H1 (cell line): ENCODE measurements around the gene FAM120B. TPM values are rescaled to one million over a fixed set of nuclear protein-coding genes. Genes with fewer than 3 reads are reported as not detected.

Experiments
- CEBPB ChIP-seq: IDR thresholded peaks from 2 replicates; pipeline ENCODE4 v1.6.1; 2012; ENCODE audit warnings: low read depth, low read length
- POU5F1 ChIP-seq: IDR thresholded peaks from 2 replicates; pipeline ENCODE4 v1.6.1; 2011; ENCODE audit warnings: low read depth, mild to moderate bottlenecking, low read length, moderate library complexity
- SP4 ChIP-seq: IDR thresholded peaks from 2 replicates; pipeline ENCODE4 v1.6.1; 2012; ENCODE audit warnings: low read length, inconsistent platforms
- TAF7 ChIP-seq: optimal IDR thresholded peaks from 2 replicates; pipeline ENCODE3; 2011; ENCODE audit warnings: low read depth, mild to moderate bottlenecking, inconsistent platforms, low read length, moderate library complexity, borderline replicate concordance
- polyA plus RNA-seq, 7 experiments: library from polyadenylated mRNA; depleted of rRNA in 3 of 7; stranded (reverse) in 5 of 7; unstranded in 2 of 7; fragments of >200 nt in 5 of 7; fragments of 200-250 nt in 2 of 7; gene quantifications; 1 replicate in 5 of 7; 2 replicates in 1 of 7; 4 replicates in 1 of 7; pipeline versions ENCODE4 v1.2.1 to v1.2.3, GENCODE V29; 2011 to 2013; ENCODE audit warnings: missing spikeins in 2 of 7, mixed read lengths in 2 of 7
- total RNA-seq: library from RNA; stranded (reverse); fragmentation: NEBNext Ultra II Directional; extraction: Animal tissue kit (Norgen Biotek cat#: 25700); gene quantifications from 2 replicates; pipeline ENCODE4 v1.2.1, GENCODE V29; 2021

FAM120B gene
- total and polyA plus RNA-seq, 2 of the 8 experiments (the other 6 are each of a cell fraction or from before 2014, with no cell fraction given), result 5.1 to 12.5 TPM

GRCh38 chr6:170424604-170425126 is 118.1 kb downstream of the FAM120B start (continued):
- TF ChIP-seq CEBPB (no peak), SP4 (no peak), POU5F1 (no peak), TAF7 (no peak)
